Stimulated activated CD4-positive, alpha-beta T cell treated with anti-CD3 and anti-CD28 coated beads, Interleukin-12 subunit alpha, Interleukin-12 subunit beta, amount 100 ng/mL, for 48 hours (primary cell): ENCODE results near the gene AGO1.
A peak's percentile ranks its signal among the peaks of the same experiment; 100 is the strongest.
"Not testable (repeated sequence)": the region's sequence is repeated elsewhere in the genome, so short reads cannot be mapped to it uniquely, and the experiment has no call there.

Source experiments
- DNase-seq, 3 donors: peaks; one replicate each; pipeline ENCODE4 v3.0.0-alpha.2; 2020; ENCODE audit warnings: low read depth in 2 of 3, low spot score in 1 of 3

Gene AGO1

DNA sequence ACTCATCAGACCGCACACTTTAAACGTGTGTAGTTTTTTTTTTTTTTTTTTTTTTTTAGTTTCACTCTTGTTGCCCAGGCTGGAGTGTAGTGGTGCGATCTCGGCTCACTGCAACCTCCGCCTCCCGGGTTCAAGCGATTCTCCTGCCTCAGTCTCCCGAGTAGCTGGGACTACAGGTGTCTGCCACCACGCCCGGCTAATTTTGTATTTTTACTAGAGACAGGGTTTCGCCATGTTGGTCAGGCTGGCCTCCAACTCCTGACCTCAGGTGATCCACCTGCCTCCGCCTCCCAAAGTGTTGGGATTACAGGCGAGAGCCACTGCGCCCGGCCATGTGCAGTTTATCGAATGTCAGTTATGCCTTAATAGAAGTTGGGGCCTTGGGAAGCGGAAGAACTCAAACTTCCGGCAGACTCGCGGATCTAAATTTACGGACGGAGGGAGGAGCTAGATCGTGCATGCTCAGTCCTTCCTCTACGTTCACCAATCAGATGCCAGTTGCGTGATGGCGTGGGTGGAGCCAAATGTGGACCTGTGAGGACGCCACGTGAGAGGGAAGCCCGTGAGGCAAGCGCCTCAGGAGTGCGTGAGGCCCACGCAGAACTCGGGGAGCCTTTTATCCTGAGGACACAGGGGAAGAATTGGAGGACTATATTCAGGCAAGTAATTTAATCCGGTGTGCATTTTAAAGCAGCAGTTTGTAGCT is 13.6 kb upstream of the AGO1 start:
- not testable (repeated sequence) for DNase-seq

DNA sequence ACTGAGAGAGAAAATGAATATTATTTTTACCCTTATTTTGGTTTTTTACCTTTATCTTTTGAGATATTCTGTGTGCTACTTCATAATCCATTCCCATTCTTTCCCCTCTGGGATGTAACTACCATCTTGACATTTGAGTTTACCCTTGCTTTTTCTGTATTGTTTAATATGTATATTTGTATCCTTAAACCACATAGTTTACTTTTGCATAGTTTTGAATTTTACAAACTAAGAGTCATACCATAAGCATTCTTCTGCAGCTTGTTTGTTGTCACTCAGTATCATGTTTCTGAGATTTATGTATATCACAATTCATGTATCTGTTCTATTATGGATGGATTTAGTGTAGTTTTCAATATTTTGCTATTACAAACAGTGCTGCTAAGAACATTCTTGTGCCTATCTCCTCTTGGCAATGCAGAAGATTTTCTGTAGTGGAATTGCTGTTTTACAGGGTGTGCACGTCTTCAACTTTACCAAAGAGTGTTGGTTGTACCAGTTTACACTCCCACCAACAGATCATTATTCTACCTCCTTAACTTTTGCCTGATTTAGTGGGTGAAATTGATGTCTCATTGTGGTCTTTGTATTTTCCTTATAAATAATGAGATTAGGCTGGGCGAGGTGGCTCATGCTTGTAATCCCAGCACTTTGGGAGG is 12.2 kb upstream of the AGO1 start:
- DNase-seq: no peak

DNA sequence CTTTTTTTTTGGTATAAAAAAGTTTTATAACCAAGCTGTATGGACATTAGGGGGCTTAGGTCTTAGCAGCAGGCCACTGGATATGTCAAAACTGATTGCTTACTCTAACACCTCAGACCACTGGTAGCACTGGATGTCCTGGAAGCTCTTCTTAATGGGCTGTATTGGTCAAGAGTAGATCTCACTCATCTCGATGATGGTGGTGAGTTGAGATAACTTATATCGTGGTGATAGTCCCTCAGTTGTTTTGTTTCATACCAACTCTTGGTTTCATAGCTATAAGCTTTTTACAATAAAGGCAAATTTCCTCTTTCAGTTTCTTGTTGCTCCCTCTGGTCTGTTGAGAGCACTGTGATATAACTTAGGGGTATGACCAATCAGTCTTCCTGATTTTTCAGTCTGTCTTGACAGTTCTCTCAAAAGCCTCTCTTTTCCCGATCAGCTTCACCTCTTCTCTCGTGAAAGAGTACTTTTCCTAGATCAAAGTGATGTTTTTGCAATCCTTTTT is 9.7 kb upstream of the AGO1 start:
- no peak for DNase-seq

DNA sequence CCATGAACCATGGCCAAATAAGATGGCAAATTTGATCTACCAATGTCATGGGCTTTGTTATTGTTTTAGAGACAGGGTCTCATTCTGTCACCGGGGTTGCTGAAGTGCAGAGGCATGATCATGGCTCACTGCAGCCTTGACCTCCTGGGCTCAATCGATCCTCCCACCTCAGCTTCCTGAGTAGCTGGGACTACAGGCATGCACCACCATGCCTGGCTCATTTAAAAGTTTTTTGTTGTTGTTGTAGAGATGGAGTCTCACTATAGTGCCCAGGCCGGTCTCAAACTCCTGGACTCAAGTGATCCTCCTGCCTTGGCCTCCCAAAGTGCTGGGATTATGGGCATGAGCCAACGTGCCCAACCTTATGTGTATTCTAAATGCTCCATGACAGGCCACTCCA is 8.9 kb upstream of the AGO1 start:
- not testable (repeated sequence) for DNase-seq

DNA sequence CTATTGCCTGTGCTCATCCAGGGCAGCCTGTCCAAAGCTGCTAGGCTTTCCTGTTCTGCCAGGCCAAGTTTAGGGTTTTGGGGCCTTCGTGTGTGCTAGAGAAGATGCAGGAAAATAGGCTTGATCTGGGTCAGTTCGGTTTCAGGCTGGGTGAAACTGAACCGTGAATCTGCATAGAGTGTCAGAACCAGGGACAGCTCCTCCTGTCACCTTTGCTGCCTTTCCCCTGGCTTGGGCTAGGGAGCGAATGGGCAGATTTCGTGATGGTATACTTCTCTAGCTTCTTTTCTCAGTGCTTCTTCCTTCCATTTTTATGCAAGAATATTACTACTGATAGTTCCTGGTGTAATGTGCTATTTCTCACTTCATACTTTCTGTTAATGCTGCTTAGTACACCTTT is 6.0 kb upstream of the AGO1 start:
- no peak for DNase-seq

DNA sequence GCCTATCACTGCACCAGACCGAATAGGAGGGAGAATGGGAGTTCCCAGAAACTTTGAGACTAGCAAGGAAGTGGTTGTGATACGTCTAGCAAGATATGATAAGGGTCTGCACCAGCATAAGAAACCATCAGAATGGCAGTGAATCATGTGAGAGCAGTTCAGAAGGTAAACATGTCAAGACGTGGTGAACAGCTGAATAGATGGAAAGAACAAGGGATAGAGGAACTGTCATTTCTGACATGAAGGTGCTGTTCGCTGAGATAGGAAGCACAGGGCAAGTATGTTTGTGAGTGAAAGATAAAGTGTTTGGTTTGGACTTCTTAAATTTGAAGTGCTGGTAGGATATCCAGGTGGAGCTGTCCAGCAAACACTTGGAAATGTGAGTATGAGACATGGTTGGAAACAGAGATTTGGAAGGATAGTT is 1.1 kb upstream of the AGO1 start:
- DNase-seq: no peak

DNA sequence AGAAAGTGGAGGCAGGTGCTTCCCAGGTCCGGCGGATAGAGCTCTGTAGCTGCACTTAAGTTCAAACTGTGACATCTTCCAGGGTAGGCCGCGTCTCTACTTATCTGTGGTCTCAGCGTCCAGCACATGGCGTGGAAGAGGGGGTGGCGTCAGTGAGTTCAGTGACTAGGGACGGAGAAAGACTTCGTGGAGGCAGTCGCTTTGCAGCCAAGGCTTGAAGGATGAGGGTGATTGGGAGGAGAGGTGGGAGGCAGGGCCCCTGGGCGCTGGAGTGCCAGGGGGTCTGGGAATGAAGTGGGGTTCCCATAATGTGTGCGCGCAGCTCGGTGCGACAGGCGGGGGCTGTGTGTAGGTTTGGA is 444 bp upstream of the AGO1 start:
- DNase-seq: no peak

DNA sequence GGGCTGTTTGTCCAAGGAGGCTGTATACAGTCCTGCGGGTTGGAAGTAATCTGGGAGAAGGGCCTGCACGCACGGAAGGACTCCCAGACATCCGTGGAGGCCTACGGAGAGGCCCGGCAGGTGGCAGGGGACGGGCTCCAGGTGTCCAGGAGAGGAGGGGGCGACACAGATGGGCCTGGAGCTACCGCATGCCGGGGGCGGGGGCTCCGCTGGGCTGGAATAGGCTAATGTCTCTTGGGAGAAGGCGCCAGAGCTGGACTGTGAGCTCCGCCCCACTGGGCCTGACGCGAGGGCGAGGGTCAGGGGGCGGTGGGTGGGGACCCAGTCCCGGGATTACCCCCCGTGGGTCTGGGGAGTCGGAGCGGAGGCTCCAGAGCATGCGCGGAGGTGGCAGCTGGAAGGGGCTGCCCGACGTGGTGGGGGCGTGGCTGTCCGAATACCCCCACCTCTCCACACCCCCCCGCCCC is 659 bp downstream of the AGO1 start:
- DNase-seq: peak in 2 of 3 donors; percentile 13 to 40

DNA sequence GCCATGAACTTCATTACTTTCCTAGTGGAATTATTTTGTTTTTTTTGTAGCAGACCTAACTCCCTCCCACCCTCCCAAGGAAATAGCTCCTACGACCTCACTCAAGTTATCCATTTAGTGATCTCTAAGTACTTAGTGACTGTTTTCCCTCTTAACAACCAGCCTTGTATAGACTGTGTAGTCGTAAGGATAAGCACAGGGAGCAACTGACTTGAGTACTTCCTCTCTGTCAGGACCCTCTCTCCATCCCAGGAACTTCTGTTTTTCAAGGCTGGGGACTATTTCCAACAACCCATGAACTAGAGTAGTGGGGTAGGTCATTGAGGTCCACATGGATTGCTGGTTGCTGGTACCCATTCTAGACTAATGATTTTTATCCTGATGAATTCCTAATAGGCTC is 1.9 kb downstream of the AGO1 start:
- DNase-seq: no peak

DNA sequence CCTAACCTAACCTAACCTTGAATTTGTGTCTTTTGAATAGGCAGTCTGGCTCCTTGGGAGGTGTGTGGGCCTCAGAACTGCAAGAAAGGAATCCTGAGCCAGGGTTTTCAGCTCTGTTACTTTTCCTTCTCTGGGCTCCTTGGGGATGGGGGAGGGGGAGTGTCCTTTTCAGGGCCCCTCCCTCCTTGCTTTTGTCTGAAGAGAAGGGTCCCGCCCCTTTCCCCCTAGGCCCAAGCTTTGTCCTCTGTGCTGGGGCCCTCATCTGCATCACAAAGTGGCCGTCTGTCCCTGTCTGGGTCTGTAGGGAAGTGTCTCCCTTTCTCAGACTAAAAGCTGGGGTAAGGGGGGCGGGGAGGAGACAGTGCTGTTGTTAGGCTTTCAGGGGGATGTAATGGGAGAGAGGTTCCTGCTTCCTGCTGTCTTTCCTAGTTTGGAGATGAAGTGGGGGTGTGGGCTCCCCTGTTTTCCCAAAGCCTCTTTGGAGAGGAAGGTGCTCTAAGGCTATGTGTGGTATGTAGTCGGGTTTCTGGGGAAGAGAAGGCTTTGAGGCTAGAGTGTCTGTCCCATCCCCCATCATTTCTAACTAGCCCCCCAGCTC is 3.1 kb downstream of the AGO1 start:
- DNase-seq: no peak

DNA sequence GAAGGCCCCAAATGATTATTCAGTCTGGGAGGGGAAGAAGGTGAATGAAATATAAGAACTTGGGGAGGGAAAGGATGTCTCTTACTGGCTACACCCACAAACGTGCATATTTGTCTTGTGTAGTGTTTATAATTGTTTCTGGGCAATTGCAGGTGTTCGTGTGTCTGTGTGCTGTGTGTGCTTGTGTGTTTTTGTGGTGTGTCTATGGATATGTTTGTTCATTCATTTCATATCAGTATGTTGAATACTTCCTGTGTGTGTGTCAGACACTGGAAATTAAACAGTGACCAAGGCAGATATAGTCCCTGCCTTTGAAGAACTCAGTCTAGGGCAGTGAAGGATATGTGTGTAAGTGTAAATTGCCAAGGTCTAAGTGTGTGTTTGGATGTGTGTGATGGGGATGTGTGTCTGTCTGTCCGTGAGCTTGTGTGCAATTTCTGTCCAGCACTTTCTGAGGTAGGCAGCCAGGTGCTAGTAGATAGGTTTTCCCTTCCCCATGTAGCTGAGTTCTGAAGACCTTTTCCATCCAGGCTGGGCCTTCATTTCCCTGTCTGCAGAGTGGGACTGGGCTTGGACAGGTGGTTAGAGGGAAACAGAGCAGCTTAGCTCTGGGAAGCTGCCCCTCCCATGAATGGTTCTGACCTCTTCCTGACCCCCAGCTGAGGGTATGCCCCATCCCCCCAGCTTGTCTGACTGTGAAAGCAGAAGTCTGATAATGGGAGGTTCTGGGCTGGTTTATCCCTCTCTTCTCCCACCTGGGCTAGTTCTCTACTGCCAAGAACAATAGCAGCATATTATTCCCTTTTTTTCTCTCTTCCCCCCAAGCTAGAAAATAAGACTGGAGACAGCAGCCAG is 3.8 kb downstream of the AGO1 start:
- no peak for DNase-seq

DNA sequence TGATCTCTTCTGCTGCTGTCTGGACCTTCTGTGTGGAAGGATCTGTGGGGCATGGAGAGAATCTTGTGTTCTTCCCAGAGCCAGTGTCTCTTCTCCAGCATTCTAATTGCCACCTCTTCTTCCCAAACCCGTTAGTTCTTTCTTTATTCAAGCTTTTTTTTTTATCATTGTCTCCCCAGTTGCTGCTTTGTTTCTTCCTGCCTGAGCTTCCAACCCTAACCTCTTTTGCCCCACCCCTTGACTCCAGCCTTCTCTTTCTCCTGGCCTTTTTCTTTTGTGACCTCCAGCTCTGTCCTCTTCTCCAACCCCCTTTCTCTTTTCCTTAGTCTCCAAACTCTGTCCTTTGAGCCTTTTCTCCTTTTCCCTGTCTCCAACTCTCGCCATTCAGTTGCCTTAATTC is 4.5 kb downstream of the AGO1 start:
- DNase-seq: no peak

DNA sequence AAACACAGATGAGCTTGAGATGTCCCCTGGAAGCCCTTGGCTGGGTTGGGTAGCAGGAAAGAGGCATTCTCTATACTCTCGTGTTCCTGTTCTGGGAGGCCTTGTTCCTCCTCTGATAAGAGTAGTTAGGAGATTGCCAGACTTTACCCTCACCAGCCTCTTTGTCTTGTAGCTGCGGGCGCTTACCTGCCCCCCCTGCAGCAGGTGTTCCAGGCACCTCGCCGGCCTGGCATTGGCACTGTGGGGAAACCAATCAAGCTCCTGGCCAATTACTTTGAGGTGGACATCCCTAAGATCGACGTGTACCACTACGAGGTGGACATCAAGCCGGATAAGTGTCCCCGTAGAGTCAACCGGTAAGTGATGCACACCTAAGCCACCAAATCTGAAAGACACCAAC is 5.2 kb downstream of the AGO1 start:
- DNase-seq: no peak

DNA sequence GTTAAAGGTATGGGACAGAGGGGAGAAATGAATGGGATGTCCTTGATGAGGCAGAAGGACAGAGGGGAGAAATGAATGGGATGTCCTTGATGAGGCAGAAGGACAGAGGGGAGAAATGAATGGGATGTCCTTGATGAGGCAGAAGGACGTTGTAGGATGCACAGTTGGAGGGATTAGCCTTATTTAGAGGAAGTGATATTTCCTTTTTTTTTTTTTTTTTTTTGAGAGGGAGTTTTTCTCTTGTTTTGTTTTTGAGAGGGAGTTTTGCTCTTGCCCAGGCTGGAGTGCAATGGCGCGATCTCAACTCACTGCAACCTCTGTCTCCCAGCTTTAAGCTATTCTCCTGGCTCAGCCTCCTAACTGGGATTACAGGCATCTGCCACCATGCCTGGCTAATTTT is 6.0 kb downstream of the AGO1 start:
- DNase-seq: not testable (repeated sequence)

DNA sequence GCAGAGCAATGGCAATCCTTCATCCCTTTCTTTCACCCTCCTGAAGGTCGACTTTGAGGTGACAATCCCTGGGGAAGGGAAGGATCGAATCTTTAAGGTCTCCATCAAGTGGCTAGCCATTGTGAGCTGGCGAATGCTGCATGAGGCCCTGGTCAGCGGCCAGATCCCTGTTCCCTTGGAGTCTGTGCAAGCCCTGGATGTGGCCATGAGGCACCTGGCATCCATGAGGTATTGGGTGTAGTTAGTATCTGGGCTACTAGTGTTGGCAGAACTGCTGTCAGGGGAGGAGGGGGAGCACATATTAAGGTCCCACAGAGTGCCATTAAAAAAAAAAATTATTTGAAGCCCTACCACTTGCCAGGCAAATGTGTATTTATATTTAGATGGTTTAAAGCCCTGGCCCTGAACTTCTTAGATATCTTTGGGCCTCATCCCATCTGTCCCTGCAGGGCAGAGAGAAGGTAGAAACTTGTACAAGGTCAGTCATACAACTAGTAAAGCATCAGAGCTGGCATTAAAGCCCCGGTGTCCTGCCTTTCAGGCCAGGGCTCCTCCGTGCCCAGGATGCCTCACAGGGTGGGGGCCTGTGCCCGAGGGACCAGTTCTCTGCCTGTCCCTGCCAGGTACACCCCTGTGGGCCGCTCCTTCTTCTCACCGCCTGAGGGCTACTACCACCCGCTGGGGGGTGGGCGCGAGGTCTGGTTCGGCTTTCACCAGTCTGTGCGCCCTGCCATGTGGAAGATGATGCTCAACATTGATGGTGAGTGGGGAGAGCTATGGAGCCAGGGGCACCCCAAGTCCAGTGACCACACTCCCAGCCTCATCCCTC is 10.3 kb downstream of the AGO1 start:
- no peak for DNase-seq

DNA sequence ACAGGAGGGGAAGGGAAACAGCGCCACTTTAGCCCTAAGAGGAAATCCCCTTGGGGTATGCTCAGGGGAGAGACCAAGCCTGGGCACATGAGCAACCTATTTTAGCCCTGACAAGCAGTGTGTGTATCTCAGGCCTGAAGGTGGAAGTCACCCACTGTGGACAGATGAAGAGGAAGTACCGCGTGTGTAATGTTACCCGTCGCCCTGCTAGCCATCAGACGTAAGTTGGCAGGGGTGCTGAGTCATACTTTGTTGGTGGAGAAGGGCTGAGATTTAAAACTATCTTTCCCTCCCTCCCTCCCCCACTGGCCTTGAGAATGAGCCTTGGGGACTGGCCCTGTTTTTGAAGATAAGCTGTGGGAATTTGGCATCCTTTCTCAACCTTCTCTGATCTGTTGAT is 11.2 kb downstream of the AGO1 start:
- DNase-seq: no peak

DNA sequence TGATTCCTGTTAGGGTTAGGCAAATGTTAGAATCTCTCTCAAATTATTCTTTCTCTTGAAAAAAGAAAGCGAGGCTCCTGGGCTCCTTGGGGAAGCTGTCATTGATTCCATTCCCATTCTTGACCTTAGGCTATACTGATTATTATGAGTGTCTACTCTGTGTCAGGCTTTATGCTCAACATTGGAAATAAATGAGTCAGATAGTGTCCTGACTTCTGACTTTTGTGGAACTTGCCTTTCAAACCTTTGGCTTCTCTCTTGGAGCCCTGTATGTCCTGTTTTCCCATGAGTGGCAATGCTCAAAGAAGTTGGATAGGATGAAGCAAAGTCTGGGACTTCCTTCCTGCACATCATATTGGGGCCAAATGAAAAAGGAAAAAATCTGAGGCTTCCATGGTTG is 11.6 kb downstream of the AGO1 start:
- DNase-seq: no peak

DNA sequence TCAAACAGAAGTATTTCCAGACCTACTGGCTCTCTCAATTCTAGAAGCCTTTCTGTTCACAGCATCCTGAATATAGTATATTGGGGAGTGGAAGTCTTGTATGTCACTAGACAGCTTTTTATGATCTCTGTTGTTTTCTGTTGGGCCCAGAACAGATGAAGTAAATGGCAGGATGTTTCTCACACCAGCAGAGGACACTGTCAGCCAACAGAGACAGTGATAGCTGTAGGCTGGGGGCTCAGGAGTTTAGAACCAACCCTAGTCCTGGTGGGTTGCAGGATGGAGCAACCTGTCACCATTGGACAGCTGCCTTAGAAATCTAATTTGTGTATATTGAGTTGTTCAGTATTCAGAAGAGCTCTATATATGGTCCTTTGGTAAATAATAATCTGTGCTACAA is 16.9 kb downstream of the AGO1 start:
- no peak for DNase-seq

DNA sequence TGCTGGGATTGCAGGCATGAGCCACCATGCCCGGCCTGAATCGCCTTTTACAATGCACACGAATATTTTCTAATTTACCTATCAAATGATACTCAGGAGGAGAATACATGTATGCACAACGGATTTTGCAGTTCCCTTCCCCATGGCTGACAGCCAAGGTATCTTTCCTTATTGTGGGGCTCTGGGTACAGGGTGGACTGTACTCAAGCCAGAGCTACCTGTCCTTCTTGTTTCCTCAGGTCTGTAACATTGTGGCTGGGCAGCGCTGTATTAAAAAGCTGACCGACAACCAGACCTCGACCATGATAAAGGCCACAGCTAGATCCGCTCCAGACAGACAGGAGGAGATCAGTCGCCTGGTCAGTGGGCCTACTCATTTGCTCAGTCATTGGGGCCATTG is 18.2 kb downstream of the AGO1 start:
- no peak for DNase-seq

DNA sequence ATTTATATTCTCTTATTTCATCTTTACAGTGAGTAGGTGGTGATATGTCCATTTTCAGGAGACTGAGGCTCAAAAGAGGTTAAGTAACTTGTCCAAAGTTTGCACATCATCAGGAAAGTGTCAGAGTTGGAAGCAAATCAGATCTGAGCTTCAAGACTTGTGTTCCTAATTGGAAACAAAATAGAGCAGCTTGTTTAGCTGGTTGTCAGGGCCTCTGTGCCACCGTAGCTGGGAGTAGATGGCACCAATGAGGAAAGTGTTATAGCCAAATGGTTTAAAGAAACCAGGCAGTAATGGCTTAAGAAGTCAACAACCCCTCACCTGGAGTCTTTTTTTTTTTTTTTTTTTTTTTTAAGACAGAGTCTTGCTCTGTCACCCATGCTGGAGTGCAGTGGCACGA is 19.7 kb downstream of the AGO1 start:
- no peak for DNase-seq

DNA sequence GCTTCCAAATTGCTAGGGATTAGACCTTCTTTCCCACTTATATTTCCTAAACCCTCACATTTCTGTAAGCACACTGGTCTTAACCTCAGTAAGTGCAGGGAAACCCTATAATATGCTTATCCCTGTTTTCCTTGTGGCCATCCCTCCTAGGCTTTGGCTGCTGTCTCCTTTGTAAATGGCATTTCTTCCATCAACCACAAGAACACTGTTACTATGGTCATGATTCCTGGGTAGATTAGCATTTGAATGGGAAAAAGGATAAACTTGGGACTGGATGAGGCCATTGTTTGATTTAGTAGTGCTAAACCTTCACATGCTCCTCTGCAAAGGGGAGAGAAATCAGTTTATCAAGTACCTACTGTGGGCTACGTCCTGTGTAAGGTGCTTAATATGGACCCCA is 31.7 kb downstream of the AGO1 start:
- no peak for DNase-seq
